AG04450 (cell line): ENCODE measurements around the gene MEOX1. TPM values are rescaled to one million over a fixed set of nuclear protein-coding genes. Genes with fewer than 3 reads are reported as not detected.

Experiments used
- CTCF ChIA-PET: fragments of 300-600, 350-600 bp; formaldehyde crosslinking; extraction: SDS; loops from one replicate; lab custom pipeline; 2022; ENCODE audit warnings: antibody characterized with exemption, inconsistent platforms; lab: Charles Lee
- POLR2A ChIA-PET: fragments of 350-600 bp; formaldehyde crosslinking; extraction: SDS; loops from one replicate; lab custom pipeline; 2021; ENCODE audit warnings: antibody characterized with exemption, inconsistent platforms; lab: Yijun Ruan, JAX
- DNase-seq: peaks from one replicate; pipeline ENCODE4 v3.0.0-alpha.2; 2011; ENCODE audit warnings: low read depth, low spot score
- H3K27ac ChIP-seq: one replicate; pipeline ENCODE4 v1.5.1; 2012; ENCODE audit warnings: low read depth, low read length, control low read depth
- H3K27me3 ChIP-seq: one replicate; pipeline ENCODE4 v1.6.0; 2012; ENCODE audit warnings: low read length; ENCODE audit not compliant: control insufficient read depth, insufficient read depth
- H3K4me3 ChIP-seq: 2 replicates; pipeline ENCODE4 v1.5.1; 2011; ENCODE audit warnings: mild to moderate bottlenecking, low read depth, low read length, control low read depth
- H3K9me3 ChIP-seq: 2 replicates; pipeline ENCODE4 v1.5.1; 2012; ENCODE audit warnings: low read length; ENCODE audit not compliant: control insufficient read depth, insufficient read depth
- polyA plus RNA-seq: library from polyadenylated mRNA; depleted of rRNA; stranded (reverse); fragments of >200 nt; gene quantifications from 2 replicates; pipeline ENCODE4 v1.2.3, GENCODE V29; 2011
- TF ChIP-seq, protein P1 (sequence below): IDR thresholded peaks from 2 replicates; pipeline ENCODE4 v1.5.1; 2011; ENCODE audit warnings: low read depth, low read length, control low read depth, inconsistent platforms

Gene MEOX1
- polyA plus RNA-seq, 1 experiment: 0.07 TPM

DNA sequence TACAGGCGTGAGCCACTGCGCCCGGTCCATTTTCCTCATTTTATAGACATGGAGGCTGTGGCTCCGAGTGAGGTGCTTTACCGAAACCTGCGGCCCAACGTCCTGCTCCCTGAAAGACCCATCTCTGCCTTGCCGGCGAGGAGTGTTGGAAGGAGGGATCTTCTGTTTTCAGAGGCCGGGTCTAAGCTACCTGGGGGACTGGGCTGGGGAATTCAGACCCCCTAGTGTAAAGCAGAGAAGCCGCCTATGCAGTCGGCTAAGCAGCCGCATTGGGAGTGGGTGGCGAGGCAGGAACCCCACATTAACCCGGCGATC is 16.3 kb downstream of the MEOX1 start:
- DNase-seq: no peak
- H3K9me3 ChIP-seq: no peaks in the 10 kb centered on the region; the same call in 1 of the 2 replicates
- TF ChIP-seq, protein P1, sequence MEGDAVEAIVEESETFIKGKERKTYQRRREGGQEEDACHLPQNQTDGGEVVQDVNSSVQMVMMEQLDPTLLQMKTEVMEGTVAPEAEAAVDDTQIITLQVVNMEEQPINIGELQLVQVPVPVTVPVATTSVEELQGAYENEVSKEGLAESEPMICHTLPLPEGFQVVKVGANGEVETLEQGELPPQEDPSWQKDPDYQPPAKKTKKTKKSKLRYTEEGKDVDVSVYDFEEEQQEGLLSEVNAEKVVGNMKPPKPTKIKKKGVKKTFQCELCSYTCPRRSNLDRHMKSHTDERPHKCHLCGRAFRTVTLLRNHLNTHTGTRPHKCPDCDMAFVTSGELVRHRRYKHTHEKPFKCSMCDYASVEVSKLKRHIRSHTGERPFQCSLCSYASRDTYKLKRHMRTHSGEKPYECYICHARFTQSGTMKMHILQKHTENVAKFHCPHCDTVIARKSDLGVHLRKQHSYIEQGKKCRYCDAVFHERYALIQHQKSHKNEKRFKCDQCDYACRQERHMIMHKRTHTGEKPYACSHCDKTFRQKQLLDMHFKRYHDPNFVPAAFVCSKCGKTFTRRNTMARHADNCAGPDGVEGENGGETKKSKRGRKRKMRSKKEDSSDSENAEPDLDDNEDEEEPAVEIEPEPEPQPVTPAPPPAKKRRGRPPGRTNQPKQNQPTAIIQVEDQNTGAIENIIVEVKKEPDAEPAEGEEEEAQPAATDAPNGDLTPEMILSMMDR: no peak
- H3K27ac ChIP-seq: no peak overlapping the region
- H3K27me3 ChIP-seq: peaks cover 4% of the 10 kb centered on the region
- POLR2A ChIA-PET: no interaction called here
- CTCF ChIA-PET: no interaction called here
- no peak overlapping the region for H3K4me3 ChIP-seq

DNA sequence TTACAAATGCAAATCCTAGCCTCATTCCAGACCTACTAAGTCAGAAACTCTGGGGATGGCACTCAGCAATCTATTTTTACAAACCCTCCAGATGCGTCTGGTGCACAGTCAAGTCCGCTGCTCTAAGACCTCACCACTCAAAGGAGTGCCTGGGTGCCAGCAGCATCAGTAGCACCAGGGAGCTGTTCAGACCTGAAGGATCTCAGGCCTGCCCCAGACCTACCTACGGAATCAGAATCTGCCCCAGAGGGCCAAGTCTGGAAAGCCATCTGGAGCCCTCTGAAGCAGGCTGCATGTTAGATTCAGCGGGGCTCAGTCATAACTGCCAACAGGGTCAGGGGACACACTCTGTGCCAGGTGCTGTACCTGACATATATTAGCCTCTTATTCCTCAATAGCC is 17.6 kb downstream of the MEOX1 start:
- no peak overlapping the region for H3K27ac ChIP-seq
- H3K4me3 ChIP-seq: no peak overlapping the region
- H3K27me3 ChIP-seq: peaks cover 7% of the 10 kb centered on the region
- no peaks in the 10 kb centered on the region; the same call in 1 of the 2 replicates for H3K9me3 ChIP-seq
- ChIA-PET CTCF (no interaction called here), POLR2A (no interaction called here)
- TF ChIP-seq, protein P1: no peak
- DNase-seq: no peak

DNA sequence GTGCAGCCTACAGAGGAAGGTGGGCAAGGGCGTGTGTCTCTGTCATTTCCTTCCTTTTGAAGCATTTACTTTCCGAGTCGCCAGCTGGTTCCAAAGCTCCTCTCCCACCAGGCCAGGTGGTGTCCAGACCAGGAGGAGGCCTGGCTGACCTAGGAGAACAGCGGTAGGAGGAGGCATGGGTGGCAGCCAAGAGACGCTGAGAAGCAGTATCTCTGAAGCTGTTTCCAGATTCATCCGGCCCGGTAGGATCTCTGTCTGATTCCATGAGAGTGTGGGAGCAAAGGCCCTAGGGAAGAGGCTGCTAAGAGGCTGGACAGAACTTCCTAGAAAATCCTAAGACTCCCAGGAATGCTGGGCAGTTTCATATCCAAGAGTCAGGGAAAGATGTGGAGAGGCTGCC is 20.3 kb downstream of the MEOX1 start:
- CTCF ChIA-PET: no interaction called here
- TF ChIP-seq, protein P1: no peak

DNA sequence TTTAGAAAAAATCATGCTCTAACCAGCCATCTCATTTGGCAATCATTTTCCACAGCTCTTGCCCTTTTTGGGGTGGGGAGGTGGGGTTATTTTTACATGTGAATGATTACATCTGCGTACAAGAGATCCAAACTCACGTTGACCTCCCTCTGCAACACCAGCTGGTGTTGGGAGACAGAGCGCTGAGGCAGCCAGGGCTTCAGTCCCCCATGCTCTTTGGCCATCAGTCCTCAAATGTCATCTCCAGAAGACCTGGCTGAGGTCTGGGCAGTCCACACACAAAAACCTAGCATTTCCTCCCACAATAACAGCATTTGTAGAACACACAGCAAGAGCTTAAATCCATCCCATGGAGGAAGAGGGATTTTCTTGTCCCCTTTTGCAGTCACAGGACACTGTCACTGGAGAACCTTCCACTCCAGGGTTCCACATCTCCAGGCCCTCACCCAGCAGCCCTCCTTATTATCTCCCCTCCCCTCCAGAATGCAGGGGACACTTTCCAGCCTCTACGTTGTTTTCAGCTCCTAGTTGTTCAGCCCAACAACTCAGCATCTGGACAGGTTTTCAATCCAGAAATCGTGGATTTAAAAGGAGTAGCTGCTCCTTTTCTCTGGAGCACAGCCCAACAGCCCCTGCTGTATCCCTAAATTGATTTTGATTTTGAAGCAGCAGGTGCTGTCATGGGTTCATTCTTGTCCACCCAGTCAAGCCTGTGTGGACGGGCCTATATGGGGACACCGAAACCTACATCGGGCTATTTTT is 21.1 kb downstream of the MEOX1 start:
- peaks cover 15% of the 10 kb centered on the region for H3K27me3 ChIP-seq
- no peaks in the 10 kb centered on the region; the same call in 1 of the 2 replicates for H3K9me3 ChIP-seq
- DNase-seq: no peak
- H3K27ac ChIP-seq: no peak overlapping the region
- no peak overlapping the region for H3K4me3 ChIP-seq
- ChIA-PET CTCF (interaction anchor here (0.7 to 1.4 kb wide), 3 partner anchors 33 to 1032 kb away, joined by 3 to 6 read pairs (median 3); no protein-coding TSS in a partner anchor), POLR2A (interaction anchor here (1.2 kb wide), 1 partner anchor 9 kb away, joined by 3 read pairs; no protein-coding TSS in a partner anchor)
- TF ChIP-seq, protein P1: no peak

More for the DNA sequence above, 20.3 kb downstream of the MEOX1 start:
- Histone ChIP-seq H3K9me3 (no peaks in the 10 kb centered on the region; the same call in 1 of the 2 replicates), H3K27ac (no peak overlapping the region), H3K27me3 (peaks cover 15% of the 10 kb centered on the region), H3K4me3 (no peak overlapping the region)
- no peak for DNase-seq
- POLR2A ChIA-PET: no interaction called here
